SH-SY5Y (cell line): Measurements from ENCODE around the gene LYPD6B.

ENCODE experiments used
- GATA2 ChIP-seq: IDR thresholded peaks from 2 replicates; pipeline ENCODE4 v1.6.1; 2011; ENCODE audit warnings: mild to moderate bottlenecking, low read depth, low read length
- GATA3 ChIP-seq: IDR thresholded peaks from 2 replicates; pipeline ENCODE4 v1.6.1; 2011; ENCODE audit warnings: low read depth, mild to moderate bottlenecking, low read length, moderate library complexity

- no peak for TF ChIP-seq GATA2
- no peak for TF ChIP-seq GATA3
Observed at GRCh38 chr2:149191915-149192314, 153.4 kb downstream of the LYPD6B start.
